ENCODE data around the gene SYNGR2.

SYNGR2 gene

DNA sequence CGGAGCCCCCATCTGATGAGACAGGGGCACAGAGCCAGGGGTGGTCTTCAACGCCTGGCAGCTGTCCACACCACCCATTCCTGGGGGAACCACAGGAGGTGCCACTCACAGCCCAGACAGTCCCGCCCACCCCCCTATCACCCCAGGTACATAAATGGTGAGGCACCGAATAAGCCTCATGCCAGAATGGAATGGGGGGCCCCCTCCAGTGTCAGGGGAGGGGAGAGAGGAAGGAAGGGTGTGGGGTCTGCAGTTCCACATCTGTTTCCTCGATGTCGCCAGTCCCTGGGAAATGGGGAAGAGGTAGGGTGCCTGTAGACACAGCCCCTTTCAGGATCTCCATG, 41.5 kb upstream of the SYNGR2 start:
- Mint-ChIP-seq H3K4me3 (peak overlapping the region; percentile 86), H3K9me3 (ENCODE audit: low read depth) (no peaks in the 10 kb centered on the region), H3K27ac (peak overlapping the region; percentile 84), H3K36me3 (peaks cover 8% of the 10 kb centered on the region), H3K27me3 (no peaks in the 10 kb centered on the region), H3K4me1 (ENCODE audit: low read depth) (peaks cover 54% of the 10 kb centered on the region)

DNA sequence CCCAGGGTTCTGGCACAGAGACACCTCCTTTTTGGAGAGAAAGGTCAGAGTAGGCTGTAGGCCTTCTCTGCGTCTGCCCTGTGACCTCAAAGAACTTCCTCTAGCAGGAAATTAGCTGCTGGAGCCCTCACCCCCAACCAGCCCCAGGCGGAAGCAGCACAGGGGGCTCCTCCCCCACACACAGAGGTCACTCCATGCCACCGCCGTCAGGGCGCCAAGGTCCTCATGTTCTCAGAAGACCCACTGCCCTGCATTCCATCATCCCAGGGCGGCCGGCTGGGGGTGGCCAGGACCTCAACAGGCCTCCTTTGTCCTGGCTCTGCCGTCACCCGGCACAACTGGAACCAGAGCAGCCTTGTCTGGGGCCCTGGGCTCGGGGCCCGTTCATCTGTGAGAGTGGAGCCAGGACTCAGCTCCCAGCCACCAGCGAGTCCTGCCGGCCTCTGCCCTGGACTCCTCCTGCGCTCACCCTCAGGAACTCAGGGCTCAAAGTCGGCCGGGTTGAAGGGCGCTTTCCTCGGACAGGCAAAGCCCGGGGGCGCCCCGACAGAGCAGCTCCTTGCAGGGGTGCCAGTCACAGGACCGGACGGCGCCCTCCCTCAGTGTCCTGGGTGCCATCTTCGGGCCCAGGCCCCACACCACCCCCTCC, 41.0 kb upstream of the SYNGR2 start:
- no peaks in the 10 kb centered on the region for H3K9me3 Mint-ChIP-seq (ENCODE audit: low read depth)
- peak overlapping the region; percentile 86 for H3K4me3 Mint-ChIP-seq
- peaks cover 49% of the 10 kb centered on the region for H3K4me1 Mint-ChIP-seq (ENCODE audit: low read depth)
- peak overlapping the region; percentile 84 for H3K27ac Mint-ChIP-seq
- peaks cover 8% of the 10 kb centered on the region for H3K36me3 Mint-ChIP-seq
- no peaks in the 10 kb centered on the region for H3K27me3 Mint-ChIP-seq

DNA sequence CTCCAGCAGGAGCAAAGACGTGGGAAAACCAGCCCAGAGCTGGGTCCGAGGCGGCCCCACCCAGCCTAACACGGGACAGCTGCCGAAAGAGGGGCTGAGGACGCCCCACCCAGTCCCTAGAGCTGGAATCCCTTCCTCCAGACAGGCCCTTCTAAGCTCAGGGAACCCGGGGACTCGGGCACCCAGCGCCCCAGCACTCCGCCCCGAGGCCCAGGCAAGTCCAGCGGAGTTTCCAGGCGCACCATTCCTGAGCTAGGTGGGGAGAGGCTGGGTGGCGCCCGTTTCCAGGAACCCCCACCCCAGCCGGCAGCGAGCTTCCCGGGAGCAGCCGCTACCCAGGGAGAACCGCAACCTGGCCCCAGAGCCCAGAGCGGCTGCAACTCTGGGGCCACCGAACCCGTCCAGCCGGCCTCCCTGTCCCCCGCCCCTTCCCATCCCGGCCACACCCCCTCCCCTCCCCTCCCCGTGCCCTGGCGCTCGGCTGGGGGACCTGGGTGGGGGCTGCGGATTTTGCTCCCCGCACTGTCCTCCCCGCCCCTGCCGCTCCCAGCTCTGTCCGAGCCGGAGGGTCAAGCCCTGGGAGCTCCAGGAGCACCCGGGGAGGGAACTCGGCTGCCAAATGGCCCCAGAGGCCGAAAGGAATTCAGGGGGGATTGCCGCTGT, 40.4 kb upstream of the SYNGR2 start:
- Mint-ChIP-seq H3K27me3 (no peaks in the 10 kb centered on the region), H3K4me1 (ENCODE audit: low read depth) (peaks cover 49% of the 10 kb centered on the region), H3K27ac (peak overlapping the region; percentile 84), H3K9me3 (ENCODE audit: low read depth) (no peaks in the 10 kb centered on the region), H3K4me3 (peak overlapping the region; percentile 86), H3K36me3 (peaks cover 6% of the 10 kb centered on the region)

DNA sequence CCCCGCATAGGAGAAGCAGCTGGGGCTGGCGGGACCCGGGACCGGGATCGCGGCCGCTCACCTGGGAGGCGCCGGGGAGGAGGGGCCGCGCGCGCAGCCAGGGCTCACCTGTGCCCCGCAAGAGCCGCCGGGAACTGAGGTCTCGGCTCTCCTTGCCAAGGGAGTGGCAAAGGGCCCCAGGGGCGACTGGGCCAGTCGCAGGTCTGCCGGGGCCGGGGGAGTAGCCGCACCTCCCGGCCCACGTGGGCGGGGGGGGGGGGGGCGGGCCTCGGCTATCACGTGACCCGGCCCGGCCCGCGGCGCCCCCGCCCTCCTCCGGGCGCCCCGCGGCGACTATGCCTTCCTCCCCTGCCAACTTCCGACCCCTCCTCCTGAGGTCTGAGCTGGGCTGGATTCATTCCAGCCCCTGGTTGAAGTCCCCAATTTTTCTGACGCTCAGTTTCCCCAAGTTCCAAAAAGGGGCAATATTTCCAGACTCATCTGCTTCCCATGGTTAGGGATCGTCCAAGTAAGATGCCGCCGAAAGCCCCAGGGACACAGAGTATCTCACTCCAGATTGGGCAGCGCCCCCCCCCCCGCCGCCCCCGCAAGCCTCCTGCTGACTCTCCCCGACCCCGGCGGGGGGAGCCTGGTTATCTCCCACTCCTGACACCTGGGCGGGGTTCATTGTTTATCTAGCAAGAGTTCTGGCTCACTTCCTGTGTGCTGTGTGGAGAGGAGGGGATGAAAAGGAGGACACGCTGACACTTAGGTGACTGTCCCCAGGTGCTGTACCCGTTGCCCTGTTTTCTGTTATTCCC, 39.6 kb upstream of the SYNGR2 start, which contains the start of gene TMC6:
TSS of gene TMC6 (minus strand) at position 205 of the 800 bp plus-strand sequence. CDS start 1,923 bp downstream, outside the sequence.
- Mint-ChIP-seq H3K4me1 (ENCODE audit: low read depth) (peaks cover 49% of the 10 kb centered on the region), H3K4me3 (peak within 1 kb of the TSS; percentile 93), H3K27me3 (no peaks in the 10 kb centered on the region), H3K36me3 (peaks cover 2% of the 10 kb centered on the region), H3K9me3 (ENCODE audit: low read depth) (no peaks in the 10 kb centered on the region), H3K27ac (peak within 1 kb of the TSS; percentile 91)

DNA sequence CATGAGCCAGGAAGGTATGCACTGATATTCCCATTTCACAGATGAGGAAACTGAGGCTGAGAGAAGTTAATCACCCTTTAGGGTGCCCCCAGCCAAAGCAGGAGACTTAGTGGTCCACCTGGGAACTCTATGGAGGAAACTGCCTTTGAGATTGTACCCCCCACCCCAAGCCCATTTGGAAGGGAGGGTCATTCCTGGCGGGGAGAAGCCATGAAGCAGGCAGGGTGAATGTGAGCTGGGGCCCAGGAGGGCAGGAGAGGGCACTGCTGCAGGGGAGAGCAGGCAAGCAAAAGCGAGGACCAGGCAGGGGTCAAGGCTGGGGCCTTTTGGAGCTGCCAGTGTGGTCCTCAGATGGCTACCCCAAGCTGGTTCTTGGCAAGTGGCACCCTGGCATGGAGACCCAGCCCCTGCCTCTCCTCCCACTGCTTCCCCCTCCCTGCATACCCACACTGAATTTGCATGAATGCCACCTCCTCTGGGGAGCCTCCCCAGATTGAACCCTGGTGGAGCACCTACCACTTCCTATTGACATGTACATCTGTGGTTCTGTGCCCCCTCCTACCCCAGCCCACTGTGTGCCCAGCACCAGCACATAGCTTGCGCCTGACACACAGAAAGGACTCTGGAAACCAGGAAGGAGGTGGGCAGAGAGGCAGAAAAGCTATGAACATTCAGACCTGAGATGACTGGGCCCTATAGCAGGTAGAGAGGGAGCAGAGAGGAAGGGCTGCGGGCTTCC, 38.9 kb upstream of the SYNGR2 start:
- Mint-ChIP-seq H3K27ac (peak overlapping the region; percentile 95), H3K4me1 (ENCODE audit: low read depth) (peaks cover 52% of the 10 kb centered on the region), H3K4me3 (peak overlapping the region; percentile 93), H3K9me3 (ENCODE audit: low read depth) (no peaks in the 10 kb centered on the region), H3K27me3 (no peaks in the 10 kb centered on the region), H3K36me3 (peaks cover 4% of the 10 kb centered on the region)

DNA sequence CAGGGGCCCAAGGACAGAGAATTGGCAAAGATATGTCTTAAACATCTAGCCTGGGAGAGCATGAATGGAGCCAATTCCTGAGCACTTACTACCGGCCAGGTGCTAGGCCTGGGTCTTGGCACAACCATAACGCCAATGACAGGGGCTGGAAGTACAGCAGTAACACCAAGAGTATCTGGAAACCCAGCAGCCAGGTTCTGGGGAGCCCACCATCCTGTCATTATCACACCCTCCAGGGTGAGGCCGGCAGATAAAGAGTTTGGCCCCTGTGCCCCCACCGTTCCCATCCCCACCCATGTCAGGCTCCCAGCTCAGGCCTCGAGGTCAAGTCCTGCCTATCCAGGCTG, 38.3 kb upstream of the SYNGR2 start:
- peak overlapping the region; percentile 93 for H3K4me3 Mint-ChIP-seq
- peaks cover 53% of the 10 kb centered on the region for H3K4me1 Mint-ChIP-seq (ENCODE audit: low read depth)
- peak overlapping the region; percentile 95 for H3K27ac Mint-ChIP-seq
- peaks cover 4% of the 10 kb centered on the region for H3K36me3 Mint-ChIP-seq
- H3K9me3 Mint-ChIP-seq (ENCODE audit: low read depth): no peaks in the 10 kb centered on the region
- H3K27me3 Mint-ChIP-seq: no peaks in the 10 kb centered on the region

DNA sequence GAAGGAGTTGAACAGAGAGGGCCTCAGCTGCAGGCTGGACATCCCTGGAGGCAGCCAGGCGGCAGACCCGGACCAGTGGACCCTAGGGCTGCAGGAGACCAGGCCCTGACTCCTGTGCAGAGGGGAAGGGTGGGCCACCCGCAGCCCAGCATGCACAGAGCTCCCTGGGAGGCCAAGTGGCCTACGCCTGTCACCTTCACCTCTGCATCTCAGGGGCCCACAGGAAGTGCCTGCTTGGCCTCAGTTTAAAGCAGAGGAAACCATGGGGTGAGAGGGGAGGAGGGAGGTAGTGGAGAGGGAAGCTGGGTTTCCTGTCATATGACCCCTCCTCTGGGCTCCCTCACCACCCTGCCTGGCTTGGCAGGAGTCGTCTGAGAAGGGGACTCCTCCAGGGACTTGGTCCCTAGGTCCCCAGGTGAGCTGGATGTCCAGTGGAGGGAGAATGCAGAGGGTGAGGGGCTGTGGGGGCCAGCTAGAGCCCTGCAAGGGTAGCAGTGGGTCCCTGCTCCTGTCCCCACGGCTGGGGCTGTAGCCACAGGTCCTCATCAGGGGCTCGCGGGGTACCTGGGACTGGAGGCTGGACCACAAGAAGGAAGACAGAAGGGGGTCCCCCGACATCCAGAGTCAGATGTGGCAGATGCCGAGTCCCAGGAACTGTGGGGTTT, 37.8 kb upstream of the SYNGR2 start, which contains the start of gene TMC8:
TSS of gene TMC8 (plus strand) at position 335 of the 665 bp plus-strand sequence. CDS start 818 bp downstream, outside the sequence.
- Mint-ChIP-seq H3K4me1 (ENCODE audit: low read depth) (peaks cover 56% of the 10 kb centered on the region), H3K4me3 (peak within 1 kb of the TSS; percentile 93), H3K27me3 (no peaks in the 10 kb centered on the region), H3K27ac (peak within 1 kb of the TSS; percentile 95), H3K36me3 (peaks cover 7% of the 10 kb centered on the region), H3K9me3 (ENCODE audit: low read depth) (no peaks in the 10 kb centered on the region)

DNA sequence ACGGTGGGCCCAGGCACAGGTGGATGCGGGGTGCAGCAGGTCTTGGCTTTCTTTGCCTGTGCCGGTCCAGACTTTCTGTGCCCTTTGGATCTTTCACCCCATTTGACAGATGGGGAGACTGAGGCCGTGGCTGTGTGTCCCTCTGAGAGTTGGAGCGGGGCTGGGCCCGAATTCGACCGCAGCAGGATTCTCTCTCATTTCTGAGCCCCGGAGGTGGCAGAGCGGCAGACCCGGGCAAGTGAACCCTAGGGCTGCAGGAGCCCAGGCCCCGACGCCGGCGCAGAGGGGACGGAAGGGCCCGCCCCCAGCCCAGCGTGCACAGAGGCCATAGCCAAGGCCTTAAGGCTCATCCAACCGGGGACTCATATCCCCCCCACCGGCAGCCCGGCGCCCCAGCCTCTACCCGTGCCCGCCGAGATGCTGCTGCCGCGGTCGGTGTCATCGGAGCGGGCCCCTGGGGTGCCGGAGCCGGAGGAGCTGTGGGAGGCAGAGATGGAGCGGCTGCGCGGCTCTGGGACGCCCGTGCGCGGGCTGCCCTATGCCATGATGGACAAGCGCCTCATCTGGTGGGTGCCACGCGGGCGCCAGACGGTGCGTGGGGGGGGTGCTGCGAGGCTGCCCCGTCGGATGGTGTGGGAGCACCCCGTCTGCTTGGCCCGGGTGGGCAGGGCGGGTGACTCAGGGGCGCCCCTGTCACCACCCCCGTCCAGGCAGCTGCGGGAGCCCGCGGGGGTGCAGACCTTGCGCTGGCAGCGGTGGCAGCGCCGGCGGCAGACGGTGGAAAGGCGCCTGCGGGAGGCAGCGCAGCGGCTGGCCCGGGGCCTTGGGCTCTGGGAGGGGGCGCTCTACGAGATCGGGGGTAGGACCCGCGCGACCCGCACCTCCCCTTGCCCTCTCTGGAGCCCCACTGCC, 37.0 kb upstream of the SYNGR2 start:
- no peaks in the 10 kb centered on the region for H3K27me3 Mint-ChIP-seq
- peaks cover 59% of the 10 kb centered on the region for H3K4me1 Mint-ChIP-seq (ENCODE audit: low read depth)
- H3K9me3 Mint-ChIP-seq (ENCODE audit: low read depth): no peaks in the 10 kb centered on the region
- H3K27ac Mint-ChIP-seq: peak overlapping the region; percentile 95
- H3K4me3 Mint-ChIP-seq: peak overlapping the region; percentile 93
- peaks cover 10% of the 10 kb centered on the region for H3K36me3 Mint-ChIP-seq

DNA sequence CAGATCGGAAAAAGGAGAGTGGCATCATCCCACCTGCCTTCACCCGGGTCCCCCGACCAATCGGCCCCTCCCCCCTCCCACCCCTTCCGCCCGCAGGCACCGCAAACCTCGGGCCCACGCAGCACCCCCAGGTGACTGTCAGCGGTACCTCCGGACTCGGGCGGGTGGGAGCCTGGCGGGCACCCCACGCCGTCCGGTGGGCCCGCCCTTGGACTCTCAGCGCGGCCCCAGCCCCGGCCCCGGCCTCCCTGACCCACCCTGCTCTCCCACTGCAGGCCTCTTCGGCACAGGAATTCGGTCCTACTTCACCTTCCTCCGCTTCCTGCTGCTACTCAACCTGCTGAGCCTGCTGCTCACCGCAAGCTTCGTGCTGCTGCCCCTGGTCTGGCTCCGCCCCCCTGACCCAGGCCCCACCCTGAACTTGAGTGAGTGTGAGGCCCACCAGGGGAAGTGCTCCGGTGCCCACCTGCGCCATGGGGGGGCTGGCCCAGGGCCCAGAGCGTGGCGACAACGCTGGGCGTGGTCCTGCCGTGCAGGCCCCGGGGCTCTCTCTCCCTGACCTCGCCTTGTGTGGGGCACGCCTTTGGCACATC, 36.2 kb upstream of the SYNGR2 start:
- H3K27ac Mint-ChIP-seq: peak overlapping the region; percentile 70
- peaks cover 59% of the 10 kb centered on the region for H3K4me1 Mint-ChIP-seq (ENCODE audit: low read depth)
- H3K36me3 Mint-ChIP-seq: peaks cover 11% of the 10 kb centered on the region
- H3K27me3 Mint-ChIP-seq: no peaks in the 10 kb centered on the region
- no peaks in the 10 kb centered on the region for H3K9me3 Mint-ChIP-seq (ENCODE audit: low read depth)
- H3K4me3 Mint-ChIP-seq: peak overlapping the region; percentile 80

DNA sequence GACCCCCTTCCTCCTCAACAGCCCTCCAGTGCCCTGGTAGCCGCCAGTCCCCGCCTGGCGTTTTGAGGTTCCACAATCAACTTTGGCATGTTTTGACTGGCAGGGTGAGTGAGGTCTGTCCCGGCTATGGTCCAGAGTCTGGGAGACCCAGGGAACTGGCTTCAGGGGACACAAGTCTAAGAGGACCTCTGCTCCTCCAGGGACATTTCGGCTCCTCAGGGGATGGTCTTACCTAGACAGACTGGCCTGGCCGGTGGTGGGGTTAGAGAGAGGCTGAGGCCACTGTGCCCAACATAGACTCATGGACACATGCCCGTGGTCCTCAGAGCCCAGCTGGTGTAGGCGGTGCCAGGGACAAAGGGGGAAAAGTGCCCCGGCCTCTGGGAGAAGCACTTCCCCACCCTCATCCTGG, 35.6 kb upstream of the SYNGR2 start:
- Mint-ChIP-seq H3K9me3 (ENCODE audit: low read depth) (no peaks in the 10 kb centered on the region), H3K4me3 (peak overlapping the region; percentile 80), H3K36me3 (peaks cover 13% of the 10 kb centered on the region), H3K4me1 (ENCODE audit: low read depth) (peaks cover 63% of the 10 kb centered on the region), H3K27me3 (no peaks in the 10 kb centered on the region), H3K27ac (peak overlapping the region; percentile 70)

DNA sequence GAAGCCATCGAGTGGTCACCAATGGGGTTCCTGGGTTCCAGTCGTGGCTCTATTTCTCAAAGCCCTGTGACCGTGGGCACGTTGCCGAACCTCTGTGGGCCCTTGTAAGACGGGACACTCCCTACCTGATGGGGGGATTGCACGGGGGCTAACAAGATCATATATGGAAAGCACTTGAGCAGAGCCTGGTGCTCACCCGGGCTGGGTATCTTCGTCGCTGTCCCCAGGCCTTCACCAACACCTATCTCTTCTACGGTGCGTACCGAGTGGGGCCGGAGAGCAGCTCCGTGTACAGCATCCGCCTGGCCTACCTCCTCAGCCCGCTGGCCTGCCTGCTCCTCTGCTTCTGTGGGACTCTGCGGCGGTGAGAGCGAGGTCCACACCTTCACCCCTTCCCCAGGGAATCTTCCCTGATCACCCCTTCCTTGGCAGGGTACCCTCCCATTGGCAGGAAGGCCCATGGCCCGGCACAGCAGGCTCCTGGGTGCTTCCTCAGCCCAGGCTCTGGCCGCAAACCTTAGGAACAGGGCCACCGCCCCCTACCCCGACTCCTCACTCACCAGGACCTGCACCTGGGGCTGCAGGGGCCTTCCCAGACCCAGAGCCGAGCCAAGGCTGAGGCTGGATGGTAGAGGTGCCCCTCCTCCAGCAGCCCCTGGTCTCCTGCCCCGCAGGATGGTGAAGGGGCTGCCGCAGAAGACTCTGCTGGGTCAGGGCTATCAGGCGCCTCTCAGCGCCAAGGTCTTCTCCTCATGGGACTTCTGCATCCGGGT, 35.0 kb upstream of the SYNGR2 start:
- peaks cover 13% of the 10 kb centered on the region for H3K36me3 Mint-ChIP-seq
- peak overlapping the region; percentile 75 for H3K27ac Mint-ChIP-seq
- H3K27me3 Mint-ChIP-seq: no peaks in the 10 kb centered on the region
- H3K4me1 Mint-ChIP-seq (ENCODE audit: low read depth): peaks cover 67% of the 10 kb centered on the region
- H3K4me3 Mint-ChIP-seq: peak overlapping the region; percentile 80
- H3K9me3 Mint-ChIP-seq (ENCODE audit: low read depth): no peaks in the 10 kb centered on the region

DNA sequence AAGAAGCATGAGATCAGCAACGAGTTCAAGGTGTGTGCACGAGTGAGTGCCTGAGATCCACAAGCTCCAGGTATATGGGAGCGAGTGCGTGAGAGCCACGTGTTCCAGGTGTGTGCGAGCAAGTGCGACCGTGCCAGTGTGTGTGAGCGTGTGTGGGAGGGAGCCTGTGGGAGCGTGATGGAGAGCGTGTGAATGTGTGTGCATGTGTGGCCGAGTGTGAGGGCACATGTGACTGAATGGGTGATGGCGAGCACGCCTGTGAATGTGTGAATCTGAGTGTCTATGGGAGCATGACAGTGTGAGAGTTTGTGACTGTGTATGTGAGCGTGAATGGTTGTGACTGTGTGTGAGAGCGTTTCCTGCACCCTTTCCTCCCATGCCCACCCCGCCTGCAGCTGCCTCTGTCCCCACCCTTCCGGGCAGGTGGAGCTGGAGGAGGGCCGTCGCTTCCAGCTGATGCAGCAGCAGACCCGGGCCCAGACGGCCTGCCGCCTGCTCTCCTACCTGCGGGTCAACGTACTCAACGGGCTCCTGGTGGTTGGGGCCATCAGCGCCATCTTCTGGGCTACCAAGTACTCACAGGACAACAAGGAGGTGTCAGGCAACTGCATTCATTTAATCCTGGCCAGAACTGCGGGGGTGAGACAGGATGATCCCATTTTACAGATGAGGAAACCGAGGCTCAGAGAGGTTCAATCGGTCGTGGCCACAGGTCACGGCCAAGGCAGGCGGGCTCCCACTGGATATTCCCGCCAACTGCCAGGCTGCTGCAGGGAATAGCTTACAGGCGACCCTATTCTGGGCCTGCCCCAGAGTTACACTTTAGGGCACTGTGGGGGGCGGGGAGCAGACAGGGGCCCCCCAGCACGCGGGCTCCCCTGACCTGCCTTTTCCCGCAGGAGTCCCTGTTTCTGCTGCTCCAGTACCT, 34.1 kb upstream of the SYNGR2 start:
- Mint-ChIP-seq H3K36me3 (peaks cover 13% of the 10 kb centered on the region), H3K9me3 (ENCODE audit: low read depth) (no peaks in the 10 kb centered on the region), H3K27me3 (no peaks in the 10 kb centered on the region), H3K4me1 (ENCODE audit: low read depth) (peaks cover 69% of the 10 kb centered on the region), H3K27ac (peak overlapping the region; percentile 75), H3K4me3 (peak overlapping the region; percentile 80)

Measured in activated naive CD8-positive, alpha-beta T cell (primary cell).